ENCODE results near the gene NIN.

Gene NIN

DNA sequence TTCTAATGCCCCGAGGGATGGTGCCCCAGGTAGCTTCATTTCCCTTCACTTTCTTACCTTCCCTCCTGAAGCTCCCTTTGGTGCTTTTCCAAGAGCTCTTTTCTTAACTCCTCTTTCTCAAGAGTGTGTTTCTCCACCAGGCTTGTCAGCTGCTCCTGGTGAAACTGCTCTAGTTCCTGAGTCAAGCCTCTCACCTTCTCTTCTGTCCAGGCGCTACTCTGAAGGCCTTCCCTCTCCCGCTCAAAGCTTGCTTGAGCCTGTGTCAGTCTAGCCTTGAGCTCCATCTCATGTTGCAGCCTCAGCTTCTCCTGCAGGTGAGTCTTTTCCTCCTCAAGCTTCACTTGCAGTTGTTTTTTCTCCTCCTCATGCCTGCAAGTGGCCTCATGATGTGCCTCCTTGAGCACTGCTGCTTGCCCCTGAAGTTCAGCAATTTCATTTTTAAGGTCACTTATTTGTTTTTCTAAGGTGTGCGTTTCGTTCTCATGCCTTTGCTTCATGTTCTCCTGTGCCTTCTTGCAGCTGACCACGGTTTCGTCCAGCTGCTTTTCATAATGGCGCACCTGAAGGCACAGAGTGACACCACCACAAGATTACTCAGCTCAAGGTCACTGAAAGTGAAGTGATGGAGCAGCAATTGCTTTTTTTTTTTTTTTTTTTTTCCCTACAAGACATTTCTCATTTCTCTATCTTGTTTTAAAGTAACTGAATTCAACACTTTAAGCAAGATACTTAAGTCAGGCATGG lies 71.0 kb downstream of the NIN start:
- DNase-seq (ENCODE audit: low read depth) = no peak

DNA sequence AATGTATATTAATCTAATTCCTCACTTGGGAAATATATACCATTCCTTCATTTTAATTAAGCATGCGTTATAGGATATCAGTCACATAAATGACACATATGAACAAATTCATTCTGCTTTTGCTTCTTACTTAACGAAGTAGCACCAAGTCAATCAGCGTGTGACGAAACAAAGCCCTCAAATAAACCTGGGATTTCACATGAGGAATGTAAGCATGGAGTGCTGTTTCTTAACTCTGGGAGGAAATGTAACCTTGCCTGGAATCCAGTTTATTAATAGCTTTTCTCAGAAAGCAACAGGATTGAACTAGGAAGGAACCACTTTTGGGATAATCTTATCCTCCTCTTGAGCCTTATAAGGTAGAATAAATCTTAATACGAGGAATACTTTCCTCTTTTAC lies 72.0 kb downstream of the NIN start:
- no peak for DNase-seq (ENCODE audit: low read depth)

DNA sequence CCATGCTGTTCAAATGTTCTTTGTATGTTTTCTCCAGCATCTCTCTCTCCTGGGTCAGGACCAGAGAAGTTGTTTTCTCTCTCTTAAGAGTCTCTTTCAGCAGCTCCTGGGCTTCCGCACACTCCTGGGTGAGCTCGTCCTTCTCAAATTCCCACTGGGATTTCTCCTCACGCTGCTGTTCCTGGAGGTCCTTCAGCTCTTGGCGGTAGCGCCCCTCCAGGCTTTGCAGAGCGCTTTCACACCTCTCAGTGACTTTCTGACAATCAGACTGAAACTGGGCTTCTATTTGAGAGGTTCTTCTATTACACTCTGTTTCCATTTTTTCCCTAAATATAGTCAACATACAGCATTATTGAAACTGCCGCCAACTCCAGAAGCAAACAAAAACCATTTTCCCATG lies 72.7 kb downstream of the NIN start:
- no peak for DNase-seq (ENCODE audit: low read depth)

DNA sequence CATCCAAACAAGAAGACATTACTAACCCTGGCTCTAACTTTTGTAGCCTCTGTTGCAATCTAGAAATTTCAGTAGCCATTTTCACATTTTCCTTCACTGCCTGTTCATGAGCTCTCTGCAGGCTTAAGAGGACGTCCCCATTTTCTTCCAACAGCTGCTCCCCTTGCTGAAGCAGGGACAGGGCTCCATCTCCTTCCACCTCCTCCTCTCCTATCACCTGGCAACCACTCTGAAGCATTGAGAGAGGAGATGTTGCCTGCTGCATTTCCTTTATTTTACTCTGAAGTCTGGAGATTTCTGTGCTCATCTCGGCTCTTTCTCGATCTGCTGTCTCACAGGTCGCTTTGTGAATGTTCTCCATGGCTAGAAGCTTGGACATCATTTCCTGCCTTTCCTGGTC lies 73.3 kb downstream of the NIN start:
- no peak for DNase-seq (ENCODE audit: low read depth)

DNA sequence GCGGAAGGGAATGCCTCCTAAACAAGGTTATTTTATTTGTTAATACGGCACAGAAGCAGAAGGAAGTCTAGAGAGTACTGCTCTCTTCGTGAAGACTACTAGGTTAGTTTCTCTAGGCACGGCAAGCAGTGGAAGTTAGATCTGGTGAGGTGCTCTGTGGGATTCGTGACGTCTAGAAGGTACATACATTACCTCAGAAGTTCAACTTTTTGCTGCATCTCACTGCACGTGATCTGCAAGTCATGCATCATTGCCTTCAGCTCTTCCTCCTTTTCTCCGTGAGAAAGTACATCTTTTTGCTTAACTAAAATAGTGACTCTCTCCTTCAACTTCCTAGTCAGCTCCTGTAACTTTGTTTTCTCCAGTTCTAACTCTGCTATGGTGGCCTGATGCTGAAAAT lies 74.7 kb downstream of the NIN start:
- no peak for DNase-seq (ENCODE audit: low read depth)

DNA sequence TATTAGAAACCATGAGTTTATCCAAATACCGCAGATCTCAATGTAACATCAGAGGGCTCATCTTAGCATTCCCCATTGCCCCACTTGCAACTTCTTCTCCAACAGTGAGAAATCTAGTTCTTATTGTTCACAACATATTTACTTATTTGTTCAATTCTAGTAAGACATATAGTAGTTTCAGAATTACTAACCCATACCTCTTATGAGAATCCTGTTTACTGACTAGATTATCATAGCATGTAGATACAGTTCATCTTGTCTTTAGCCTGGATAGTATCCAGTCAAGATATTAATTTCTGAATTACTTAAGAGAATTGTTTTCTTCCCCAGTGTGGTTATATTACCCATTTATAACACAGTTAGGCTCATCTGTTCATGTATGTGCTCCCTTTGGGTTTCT lies 80.6 kb downstream of the NIN start:
- DNase-seq (ENCODE audit: low read depth) = no peak

DNA sequence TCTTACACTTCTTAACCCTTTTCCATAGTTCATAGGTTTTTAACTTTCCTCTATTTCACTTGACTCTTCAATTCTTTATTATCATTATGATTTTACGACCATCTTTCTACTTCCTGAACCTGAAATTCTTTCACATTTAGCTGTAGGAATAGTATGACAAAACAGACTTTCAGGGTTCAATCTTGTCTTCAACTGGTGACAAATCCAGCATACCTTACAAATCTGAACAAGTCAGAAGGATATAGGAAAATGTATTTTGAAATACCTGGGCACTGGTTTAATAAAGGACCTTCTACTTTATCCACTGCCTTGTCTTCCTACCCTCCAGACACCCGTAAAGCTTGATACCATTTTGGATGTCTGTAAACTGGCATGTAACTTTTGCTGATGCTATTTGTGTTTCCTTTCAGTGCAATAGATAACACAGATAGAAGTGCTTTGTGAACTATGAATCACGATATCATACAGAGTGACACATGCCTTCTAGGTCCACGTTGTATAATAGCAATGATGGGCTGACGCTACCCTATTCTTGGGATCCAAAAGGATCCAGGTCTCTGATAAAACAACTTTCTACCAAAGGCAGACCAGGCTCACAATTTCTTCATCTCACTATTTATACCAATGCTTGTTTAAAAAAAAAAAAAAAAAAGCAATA lies 85.4 kb downstream of the NIN start:
- DNase-seq (ENCODE audit: low read depth) = no peak

DNA sequence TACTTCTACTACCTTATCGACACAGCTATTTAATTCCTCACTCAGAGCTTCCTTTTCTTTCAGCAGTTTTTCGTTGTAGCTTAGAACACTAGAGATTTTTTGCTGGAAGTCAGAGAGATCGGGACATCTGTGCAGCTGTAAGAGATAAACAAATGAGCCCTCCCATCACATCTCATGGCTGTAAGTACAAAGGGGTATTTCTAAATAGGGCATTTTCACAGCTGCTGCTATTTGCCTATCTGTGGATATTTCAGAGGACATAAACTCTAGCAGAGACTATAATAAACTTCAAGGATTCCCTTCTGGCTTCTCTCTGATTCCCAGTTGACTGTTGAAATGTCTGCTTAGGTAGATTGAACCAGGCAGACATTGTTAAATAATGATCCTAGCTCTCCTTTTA lies 86.7 kb downstream of the NIN start:
- DNase-seq (ENCODE audit: low read depth) = no peak

DNA sequence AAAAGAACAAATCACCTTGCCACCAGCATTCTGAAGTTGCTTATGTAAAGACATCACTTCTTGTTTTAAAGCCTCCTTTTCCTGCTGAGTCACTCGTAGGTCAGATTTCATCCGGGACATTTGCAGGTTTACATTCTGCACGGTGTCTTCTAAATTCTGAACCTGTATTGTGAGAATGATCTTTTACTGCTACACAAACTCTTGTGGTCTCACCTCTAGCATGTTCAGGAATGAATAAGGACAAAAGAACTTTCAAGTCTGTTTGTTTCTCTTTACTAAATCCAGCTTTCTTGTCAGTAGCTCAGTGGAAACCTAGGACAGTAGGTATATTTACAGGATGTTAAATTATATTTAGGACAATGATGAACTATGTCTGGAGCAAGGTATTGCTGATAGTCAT lies 89.4 kb downstream of the NIN start:
- no peak for DNase-seq (ENCODE audit: low read depth)

DNA sequence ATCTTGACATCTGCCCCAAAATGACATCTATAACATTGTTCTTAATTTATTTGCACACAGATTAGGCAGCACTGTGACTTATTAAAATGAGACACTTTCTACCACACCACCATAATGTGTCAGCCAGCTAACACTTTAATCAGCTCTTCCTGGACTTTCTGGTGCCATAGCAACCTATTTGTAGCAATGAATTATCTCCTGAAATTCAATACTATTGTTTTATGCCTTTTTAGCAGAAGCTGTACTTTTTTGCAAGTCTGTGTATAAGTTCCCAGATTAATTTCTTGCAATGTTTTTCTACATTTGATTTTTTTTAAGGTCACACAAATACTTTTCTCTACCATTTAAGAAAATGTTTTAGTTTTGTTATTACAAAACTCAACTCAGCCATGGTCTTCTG lies 90.1 kb downstream of the NIN start:
- DNase-seq (ENCODE audit: low read depth) = no peak

DNA sequence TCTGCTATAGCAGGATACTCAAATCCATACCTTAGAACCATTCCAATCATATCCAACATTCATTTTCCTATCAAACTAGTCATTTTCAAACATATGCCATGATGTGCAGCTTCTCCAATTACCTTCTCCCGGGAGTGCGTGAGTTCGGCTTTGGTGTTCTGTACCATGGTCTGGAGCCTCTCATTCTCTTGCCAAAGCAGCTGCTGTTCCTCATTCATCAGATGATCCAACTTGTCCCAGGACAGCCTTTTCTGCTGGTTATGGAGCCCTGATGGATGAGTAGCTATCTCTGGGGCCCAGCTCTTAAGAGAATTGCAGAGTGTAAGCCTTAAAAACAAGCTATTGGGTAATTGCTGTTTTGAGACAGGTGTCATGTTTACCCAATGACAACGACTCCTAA lies 91.8 kb downstream of the NIN start:
- DNase-seq (ENCODE audit: low read depth) = no peak

DNA sequence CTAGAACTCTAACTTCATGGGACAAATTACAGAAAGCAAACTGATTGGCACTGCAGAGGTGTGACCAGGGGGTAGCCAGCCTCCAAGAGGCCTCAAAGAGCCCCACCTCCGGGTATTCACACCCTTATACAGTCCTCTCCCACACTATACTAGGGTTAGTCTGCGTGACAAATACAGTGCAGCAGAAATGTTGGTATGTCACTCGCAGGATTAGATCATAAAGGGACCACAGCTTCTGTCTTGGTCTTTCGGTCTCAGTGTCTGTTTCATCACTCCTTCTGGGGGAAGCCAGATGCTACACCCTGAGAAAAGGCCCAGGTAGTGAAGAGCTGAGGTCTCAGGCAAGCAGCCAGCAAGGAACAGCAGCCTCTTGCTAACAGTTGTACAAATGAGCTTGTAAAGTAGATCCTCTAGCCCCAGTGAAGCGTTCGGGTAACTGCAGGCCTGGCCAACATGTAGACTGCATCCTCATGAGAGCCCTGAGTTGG lies 94.0 kb downstream of the NIN start:
- DNase-seq (ENCODE audit: low read depth) = no peak

DNA sequence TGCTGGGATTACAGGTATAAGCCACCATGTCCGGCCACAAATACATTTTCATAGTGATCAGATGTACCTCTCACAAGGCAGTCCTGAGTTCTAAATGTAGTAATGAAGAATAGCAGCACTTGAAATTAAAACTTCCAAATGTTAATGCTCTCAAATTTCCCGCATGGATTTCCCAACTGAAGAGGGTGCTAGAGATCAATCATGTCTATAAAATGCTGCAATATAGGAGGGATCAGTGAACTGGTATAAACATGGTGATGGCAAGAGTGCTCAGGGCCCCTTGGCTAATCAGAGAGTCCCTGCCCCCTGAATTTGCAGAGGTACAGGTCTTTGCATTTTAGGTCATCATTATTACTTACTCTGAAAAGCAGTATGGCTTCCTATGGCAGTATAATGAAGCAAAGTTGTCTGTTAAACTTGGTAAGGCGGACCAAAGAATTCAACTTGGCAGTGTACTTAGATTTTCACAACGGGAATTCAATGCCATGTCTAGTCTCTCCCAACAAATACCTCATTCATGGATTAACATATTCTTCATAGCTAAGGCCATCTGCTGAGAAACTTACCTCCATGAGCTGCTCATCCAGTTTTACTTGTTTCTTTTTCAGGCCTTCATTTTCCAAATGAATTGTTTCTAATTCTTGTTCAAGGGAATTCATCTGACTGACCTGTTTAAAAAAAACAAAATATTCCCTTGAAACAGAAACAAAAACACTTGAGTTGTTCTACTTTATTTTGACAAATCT lies 95.8 kb downstream of the NIN start:
- no peak for DNase-seq (ENCODE audit: low read depth)

DNA sequence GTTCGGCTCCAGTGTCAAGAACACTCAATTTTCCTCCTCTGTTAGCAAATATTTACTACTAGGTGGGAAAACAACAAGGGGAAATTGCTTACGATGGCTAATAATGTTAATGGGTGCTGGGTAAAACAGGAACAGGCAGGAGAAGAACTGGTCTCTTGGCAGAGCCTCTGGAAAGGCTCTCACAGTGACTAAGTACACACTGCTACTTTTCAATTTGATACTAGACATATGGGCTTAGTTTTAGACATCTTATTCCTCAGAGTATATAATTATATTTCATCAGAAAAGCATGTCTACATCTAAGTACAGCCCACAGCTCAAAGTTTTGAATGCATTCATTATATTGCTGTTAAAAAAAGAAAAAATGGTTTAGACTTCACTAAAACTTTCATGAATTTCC lies 97.5 kb downstream of the NIN start:
- DNase-seq (ENCODE audit: low read depth) = no peak

DNA sequence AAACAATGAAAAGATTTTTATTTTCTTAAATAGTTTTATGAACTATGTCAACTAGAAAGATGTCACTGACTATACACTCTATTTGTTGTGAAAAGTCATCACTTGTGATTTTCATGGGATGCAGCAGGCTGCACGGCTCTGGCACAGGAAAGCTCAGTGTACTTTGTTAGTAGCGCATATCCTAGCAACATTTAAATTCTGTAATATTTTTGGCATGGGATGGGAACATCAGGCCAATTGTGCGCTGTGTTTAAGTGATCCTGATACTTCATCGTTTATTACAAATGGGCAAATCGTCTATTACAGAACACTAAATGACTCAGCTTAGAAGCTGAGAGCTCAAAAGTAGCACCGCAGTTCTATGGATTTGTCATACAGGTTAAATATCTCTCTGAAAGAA lies 102.1 kb downstream of the NIN start:
- DNase-seq (ENCODE audit: low read depth) = no peak

DNA sequence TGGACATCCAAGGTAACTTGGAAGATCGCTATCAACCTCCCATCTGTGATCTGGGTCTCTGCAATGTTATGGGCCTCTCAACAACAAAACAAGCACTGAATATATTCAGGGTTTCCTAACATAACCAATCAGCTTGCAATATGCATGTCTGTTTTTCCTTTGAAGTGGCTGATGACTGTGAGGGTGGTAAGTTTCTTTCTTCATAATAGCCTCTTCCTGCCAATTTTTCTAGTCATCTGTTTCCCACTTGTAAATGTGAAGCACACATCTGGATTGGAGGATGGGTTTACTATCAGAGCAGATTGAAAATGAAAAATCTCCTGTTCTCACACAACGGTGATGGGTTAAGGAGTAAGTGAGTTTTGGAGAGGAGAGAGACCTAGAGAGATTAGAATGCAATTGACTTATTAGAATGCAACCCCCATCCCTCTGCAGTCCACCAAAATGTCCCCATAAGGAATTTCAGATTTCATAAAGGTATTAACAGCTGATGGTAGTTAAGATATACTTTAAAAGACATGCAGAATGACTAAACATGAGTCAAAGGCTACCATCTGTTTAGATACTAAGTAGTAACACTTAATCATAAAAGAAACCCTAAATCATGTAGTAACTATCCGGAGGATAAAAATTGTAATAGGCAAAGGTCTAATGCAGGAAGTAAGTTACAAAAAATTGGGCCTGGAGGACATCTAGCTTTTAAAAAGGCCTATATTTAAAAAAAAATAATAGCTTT lies 104.4 kb downstream of the NIN start:
- no peak for DNase-seq (ENCODE audit: low read depth)

DNA sequence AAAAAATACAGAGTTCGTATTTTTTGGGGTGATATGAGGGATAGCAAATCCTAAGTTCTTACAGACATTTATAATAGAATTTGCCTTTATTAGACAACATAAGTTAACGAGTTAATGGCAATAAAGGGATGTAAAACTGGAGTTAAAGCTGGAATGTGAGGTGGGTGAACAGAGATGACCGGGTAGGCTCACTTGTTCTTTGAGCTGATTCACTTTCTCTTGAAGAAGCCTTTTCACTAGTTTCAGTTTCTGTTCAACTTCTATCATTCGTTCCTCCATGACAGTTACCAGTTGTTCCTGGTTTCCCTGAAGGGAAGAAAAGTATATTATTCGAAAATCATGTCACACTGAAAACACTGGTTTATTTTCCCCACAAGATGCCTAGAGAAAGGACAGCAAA lies 105.2 kb downstream of the NIN start:
- no peak for DNase-seq (ENCODE audit: low read depth)

DNA sequence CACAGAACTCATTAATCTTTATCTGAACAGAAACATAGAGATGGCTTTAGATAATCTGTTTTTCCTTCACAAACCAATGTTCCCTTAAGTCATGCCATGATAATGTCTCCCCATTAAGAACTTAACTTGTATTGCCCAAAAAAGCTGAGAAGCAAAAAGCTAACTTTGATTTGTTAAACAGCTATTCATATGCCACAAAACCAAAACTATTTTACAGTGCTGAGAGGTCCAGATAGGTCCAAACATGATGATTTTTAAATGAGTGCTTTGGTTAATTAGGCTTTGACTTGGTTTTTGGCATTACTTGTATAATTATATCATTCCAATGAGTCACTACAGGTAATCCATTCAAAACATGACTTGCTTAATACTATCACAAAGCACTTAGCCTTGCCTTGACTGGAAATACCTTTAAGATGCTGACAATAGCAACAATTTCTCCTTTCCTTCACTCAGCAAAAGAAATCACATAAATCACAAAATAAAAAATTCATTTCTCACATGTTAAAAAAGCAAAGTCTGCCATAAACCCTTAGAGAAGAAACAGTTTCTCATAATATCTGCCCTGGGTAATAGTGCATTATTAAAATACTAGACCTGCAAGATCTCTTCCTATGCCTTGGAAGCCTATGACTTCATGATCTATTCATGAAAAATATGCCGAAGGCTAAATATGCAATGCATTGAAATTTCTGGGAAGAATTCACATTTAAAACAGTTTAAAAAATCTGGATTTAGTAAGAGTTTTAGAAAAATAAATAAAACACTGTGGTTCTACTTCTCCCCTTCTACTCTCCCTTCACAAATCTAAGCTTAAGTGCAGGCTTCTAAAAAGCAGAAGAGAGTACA lies 110.8 kb downstream of the NIN start:
- DNase-seq (ENCODE audit: low read depth) = no peak

DNA sequence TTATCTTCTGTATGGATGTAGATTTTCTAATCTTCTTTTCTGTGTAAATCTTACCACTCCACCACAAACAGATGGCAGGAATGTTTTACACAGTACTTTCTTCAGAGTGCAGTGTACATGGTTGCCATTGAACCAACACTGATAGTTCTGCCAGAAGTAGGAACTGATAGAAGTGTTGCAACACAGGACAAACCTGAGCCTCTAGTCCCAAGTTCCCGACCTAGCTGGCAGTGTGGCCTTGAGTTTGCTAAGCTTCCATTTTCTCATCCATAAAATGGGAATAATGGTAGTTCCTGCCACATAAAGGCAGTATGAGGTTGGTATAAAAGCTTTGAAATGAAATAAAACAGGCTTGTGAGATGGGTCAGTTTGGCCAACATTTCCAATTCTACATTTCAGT lies 112.0 kb downstream of the NIN start:
- DNase-seq (ENCODE audit: low read depth) = no peak

DNA sequence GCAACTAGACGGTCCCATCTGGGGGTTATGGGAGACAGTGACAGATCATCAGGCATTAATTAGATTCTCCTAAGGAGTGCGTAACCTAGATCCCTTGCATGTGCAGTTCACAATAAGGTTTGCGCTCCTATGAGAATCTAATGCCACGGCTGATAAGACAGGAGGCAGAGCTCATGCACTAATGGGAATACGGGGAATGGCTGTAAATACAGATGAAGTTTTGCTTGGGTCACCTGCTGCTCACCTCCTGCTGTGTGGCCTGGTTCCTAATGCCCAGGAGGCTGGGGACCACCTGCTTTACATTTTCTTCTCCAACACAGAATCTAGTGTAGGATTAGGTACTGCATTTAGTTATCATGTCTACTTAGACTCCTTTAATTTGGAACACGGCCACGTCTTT lies 113.2 kb downstream of the NIN start:
- DNase-seq (ENCODE audit: low read depth) = no peak

DNA sequence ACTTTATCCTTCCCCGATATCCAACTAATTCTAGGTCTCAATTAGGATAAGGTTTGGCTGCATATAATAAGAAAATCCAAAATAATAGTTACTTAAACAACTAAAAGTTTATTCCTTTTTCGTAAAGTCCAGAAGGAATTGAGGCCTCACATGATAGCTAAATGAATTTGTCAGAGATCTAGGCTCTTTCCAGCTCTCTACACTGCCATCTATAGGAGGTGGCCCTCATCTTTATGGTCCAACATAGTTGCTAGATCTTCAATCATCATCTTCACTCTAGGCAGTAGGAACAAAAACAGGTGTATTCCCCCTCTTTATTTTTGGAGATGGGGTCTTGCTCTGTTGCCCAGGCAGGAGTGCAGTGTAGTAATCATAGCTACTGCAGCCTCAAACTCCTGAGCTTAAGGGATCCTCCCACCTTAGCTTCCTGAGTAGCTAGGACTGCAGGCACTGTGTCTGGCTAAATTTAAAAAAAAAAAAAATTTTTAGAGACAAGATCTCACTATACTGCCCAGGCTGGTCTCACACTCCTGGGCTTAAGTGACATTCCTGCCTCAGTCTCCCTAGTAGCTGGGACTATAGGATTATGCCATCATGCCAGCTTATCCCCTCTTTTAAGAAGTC lies 116.4 kb downstream of the NIN start:
- no peak for DNase-seq (ENCODE audit: low read depth)

Data from CMK (cell line).